A549 (cell line): Measurements from ENCODE around the gene SOS1. TPM values are rescaled to one million over a fixed set of nuclear protein-coding genes. Genes with fewer than 3 reads are reported as not detected.
"Not testable (repeated sequence)": the region's sequence is repeated elsewhere in the genome, so short reads cannot be mapped to it uniquely, and the experiment has no call there.

Experiments
- ATAC-seq, 2 experiments: fragments of 200-7000 bp in 1 of 2; fragments of >200 bp in 1 of 2; cut with Nextera tagmentation in 1 of 2; cut with Tn5 transposase in 1 of 2; 3 replicates each; pipeline versions ENCODE4 v1.8.0 to v1.9.1; 2018 to 2020; ENCODE audit warnings: mild to moderate bottlenecking in 1 of 2, moderate library complexity in 1 of 2
- CTCF ChIA-PET: fragments of 300-600 bp; sonication (Branson Sonifier 250); formaldehyde crosslinking; extraction: SDS; loops from one replicate; lab custom pipeline; 2021; ENCODE audit warnings: antibody characterized with exemption, inconsistent platforms; lab: Yijun Ruan, JAX
- POLR2A ChIA-PET: fragments of 350-600 bp; formaldehyde crosslinking; extraction: SDS; loops from one replicate; lab custom pipeline; 2021; ENCODE audit warnings: antibody characterized with exemption, inconsistent platforms; lab: Yijun Ruan, JAX
- DNase-seq, 2 experiments: peaks; one replicate each; pipeline versions ENCODE4 v3.0.0 to v3.0.0-alpha.2; 2011 to 2016; ENCODE audit warnings: low read depth in 1 of 2, low spot score in 1 of 2
- FAIRE-seq: peaks from 2 replicates; lab custom pipeline; 2011; peaks lifted over from hg19 to GRCh38; lab: Jason Lieb, UNC
- H3K27ac ChIP-seq, 2 experiments: fragments of >200 bp; sonication (Bioruptor Twin); formaldehyde crosslinking; 3 replicates each; pipeline ENCODE4 v1.5.1; 2016 to 2017
- H3K4me1 ChIP-seq: fragments of >200 bp; sonication (Bioruptor Twin); formaldehyde crosslinking; 3 replicates; pipeline ENCODE4 v1.6.1; 2016
- H3K4me2 ChIP-seq: fragments of >200 bp; sonication (Bioruptor Twin); formaldehyde crosslinking; 3 replicates; pipeline ENCODE4 v1.6.1; 2016
- H3K4me3 ChIP-seq: fragments of >200 bp; sonication (Bioruptor Twin); formaldehyde crosslinking; 3 replicates; pipeline ENCODE4 v1.5.1; 2016
- H3K9me3 ChIP-seq: fragments of >200 bp; sonication (Bioruptor Twin); formaldehyde crosslinking; 3 replicates; pipeline ENCODE4 v1.6.1; 2016
- ATOH8 ChIP-seq: fragments of 250-450 bp; sonication (Bioruptor Pico); IDR thresholded peaks from 2 replicates; pipeline ENCODE4 v1.5.0; 2020; ENCODE audit warnings: low read depth, mild to moderate bottlenecking, moderate library complexity
- BHLHE40 ChIP-seq: IDR thresholded peaks from 2 replicates; pipeline ENCODE4 v1.6.1; 2012; ENCODE audit warnings: low read depth, low read length, inconsistent platforms
- E2F6 ChIP-seq: IDR thresholded peaks from 2 replicates; pipeline ENCODE4 v1.6.1; 2012; ENCODE audit warnings: low read depth, borderline replicate concordance
- EHF ChIP-seq: fragments of 250-450 bp; sonication (Bioruptor Pico); IDR thresholded peaks from 2 replicates; pipeline ENCODE4 v1.5.0; 2020; ENCODE audit warnings: mild to moderate bottlenecking
- HES2 ChIP-seq: fragments of >200 bp; sonication (Bioruptor Twin); formaldehyde crosslinking; IDR thresholded peaks from 2 replicates; pipeline ENCODE4 v1.6.1; 2016
- JUN ChIP-seq, 2 experiments: fragments of >200 bp; sonication (Bioruptor Twin); formaldehyde crosslinking; IDR thresholded peaks; 2 replicates in 1 of 2; 3 replicates in 1 of 2; pipeline ENCODE4 v1.6.1; 2016 to 2017
- MAFK ChIP-seq: fragments of 450-650 bp; IDR thresholded peaks from 2 replicates; pipeline ENCODE4 v1.6.1; 2014; ENCODE audit not compliant: partially characterized antibody
- MAX ChIP-seq: IDR thresholded peaks from 2 replicates; pipeline ENCODE4 v1.6.1; 2012
- NR3C1 ChIP-seq: fragments of >200 bp; sonication (Bioruptor Twin); formaldehyde crosslinking; IDR thresholded peaks from 3 replicates; pipeline ENCODE4 v1.6.1; 2017
- PHF8 ChIP-seq: fragments of 200-600 bp; sonication (generic); IDR thresholded peaks from 2 replicates; pipeline ENCODE4 v1.6.1; 2016; ENCODE audit warnings: low read depth, mild to moderate bottlenecking, antibody characterized with exemption, moderate library complexity, borderline replicate concordance
- POLR2AphosphoS2 ChIP-seq: conservative IDR thresholded peaks from 2 replicates; pipeline ENCODE4 v1.6.1; 2012; ENCODE audit warnings: low read length, improper control_type of control experiment, inconsistent platforms
- REST ChIP-seq: fragments of 200-600 bp; sonication (generic); IDR thresholded peaks from 2 replicates; pipeline ENCODE4 v1.6.1; 2016; ENCODE audit warnings: antibody characterized with exemption, mild to moderate bottlenecking, moderate library complexity
- RNF2 ChIP-seq: fragments of 200-600 bp; sonication (generic); IDR thresholded peaks from 2 replicates; pipeline ENCODE4 v1.6.1; 2016; ENCODE audit warnings: low read depth, mild to moderate bottlenecking, antibody characterized with exemption, moderate library complexity, borderline replicate concordance
- TP53 ChIP-seq: fragments of 250-450 bp; sonication (Bioruptor Pico); IDR thresholded peaks from 2 replicates; pipeline ENCODE4 v1.5.0; 2021; ENCODE audit warnings: mild to moderate bottlenecking, moderate library complexity
- USF2 ChIP-seq: fragments of 450-650 bp; IDR thresholded peaks from 2 replicates; pipeline ENCODE4 v1.6.1; 2014; ENCODE audit warnings: antibody characterized with exemption
- ZC3H11A ChIP-seq: fragments of 450-650 bp; IDR thresholded peaks from 2 replicates; pipeline ENCODE4 v1.6.1; 2014; ENCODE audit warnings: antibody characterized with exemption, mild to moderate bottlenecking
- ZFP36 ChIP-seq: fragments of 450-650 bp; IDR thresholded peaks from 2 replicates; pipeline ENCODE4 v1.6.1; 2014; ENCODE audit warnings: borderline replicate concordance; ENCODE audit not compliant: partially characterized antibody
- WGBS: methylation state at CpG from one replicate; pipeline ENCODE4 v1.1.6; 2017; ENCODE audit errors: missing lambda C conversion rate; 5-methylcytosine and 5-hydroxymethylcytosine counted together
- polyA plus RNA-seq, 4 experiments: library from polyadenylated mRNA; depleted of rRNA in 3 of 4; stranded (reverse); fragments of >200 nt; fragmentation: RNase III in 1 of 4; extraction: RNeasy Plus Mini Kit Qiagen cat#74134 plus additional on column Dnase treatment in 1 of 4; gene quantifications; 2 replicates in 3 of 4; 3 replicates in 1 of 4; pipeline ENCODE4 v1.2.3, GENCODE V29; 2011 to 2017

SOS1 gene
- polyA plus RNA-seq, 2 of the 4 experiments (the other 2 are of a cell fraction): 19.6 to 48.9 TPM

GRCh38 chr2:38940746-38941145 lies 180.1 kb downstream of the SOS1 start:
- no peak overlapping the region for H3K27ac ChIP-seq
- DNase-seq: no peak
- ChIA-PET POLR2A (no interaction called here), CTCF (interaction anchor here (1.3 kb wide), 1 partner anchor 34 kb away, joined by 3 read pairs; no protein-coding TSS in a partner anchor)
- H3K9me3 ChIP-seq: no peaks in the 10 kb centered on the region
- TF ChIP-seq RNF2 (no peak), POLR2AphosphoS2 (no peak), EHF (no peak), BHLHE40 (no peak), MAFK (peak; percentile 48)
- ATAC-seq: no peak
- WGBS: 42% methylated on average over 1 of the region's 1 CpG
- H3K4me2 ChIP-seq: no peak overlapping the region
- H3K4me1 ChIP-seq: no peaks in the 10 kb centered on the region
- no peak overlapping the region for H3K4me3 ChIP-seq
- no peak for FAIRE-seq

GRCh38 chr2:38937548-38937947 lies 183.3 kb downstream of the SOS1 start:
- no peak for DNase-seq
- ATAC-seq: no peak
- no peak for FAIRE-seq
- POLR2A ChIA-PET: no interaction called here
- TF ChIP-seq ZC3H11A: no peak
- TF ChIP-seq PHF8: no peak
- no peak for TF ChIP-seq REST
- TF ChIP-seq ZFP36: no peak
- no peak for TF ChIP-seq JUN (IDR thresholded peaks at IDR 0.05)
- no peak for TF ChIP-seq HES2
- TF ChIP-seq TP53 (CRISPR knock-in tag): no peak
- TF ChIP-seq USF2: no peak
- TF ChIP-seq MAX: no peak
- TF ChIP-seq E2F6: no peak
- no peak for TF ChIP-seq ATOH8 (CRISPR knock-in tag)
- no peak for TF ChIP-seq NR3C1
- no peak overlapping the region for H3K27ac ChIP-seq
- CTCF ChIA-PET: interaction anchor here (5.7 kb wide), 1 partner anchor 11 kb away, joined by 50 read pairs; no protein-coding TSS in a partner anchor
- H3K4me3 ChIP-seq: no peak overlapping the region
- H3K4me2 ChIP-seq: no peak overlapping the region
- H3K4me1 ChIP-seq: no peaks in the 10 kb centered on the region
- H3K9me3 ChIP-seq: no peaks in the 10 kb centered on the region
- WGBS: 85% methylated on average over 3 of the region's 3 CpGs

GRCh38 chr2:38936516-38936915 lies 184.3 kb downstream of the SOS1 start:
- H3K4me2 ChIP-seq, ATAC-seq, H3K9me3 ChIP-seq, H3K27ac ChIP-seq, H3K4me1 ChIP-seq, DNase-seq, POLR2A ChIA-PET, H3K4me3 ChIP-seq, FAIRE-seq: not testable (repeated sequence)
- CTCF ChIA-PET: interaction anchor here (0.7 to 5.7 kb wide), 2 partner anchors 12 to 316 kb away, joined by 3 to 50 read pairs; no protein-coding TSS in a partner anchor
- 75% methylated on average over 6 of the region's 6 CpGs for WGBS
